GM21423 (cell line): Measurements from ENCODE around the gene P4HA1.

ENCODE experiments used
- ATAC-seq: cut with Tn5 transposase; IDR thresholded peaks from one replicate; pipeline ENCODE4 v1.9.1; 2021; ENCODE audit warnings: mild to moderate bottlenecking, moderate library complexity; ENCODE audit not compliant: unreplicated experiment

Gene P4HA1

DNA sequence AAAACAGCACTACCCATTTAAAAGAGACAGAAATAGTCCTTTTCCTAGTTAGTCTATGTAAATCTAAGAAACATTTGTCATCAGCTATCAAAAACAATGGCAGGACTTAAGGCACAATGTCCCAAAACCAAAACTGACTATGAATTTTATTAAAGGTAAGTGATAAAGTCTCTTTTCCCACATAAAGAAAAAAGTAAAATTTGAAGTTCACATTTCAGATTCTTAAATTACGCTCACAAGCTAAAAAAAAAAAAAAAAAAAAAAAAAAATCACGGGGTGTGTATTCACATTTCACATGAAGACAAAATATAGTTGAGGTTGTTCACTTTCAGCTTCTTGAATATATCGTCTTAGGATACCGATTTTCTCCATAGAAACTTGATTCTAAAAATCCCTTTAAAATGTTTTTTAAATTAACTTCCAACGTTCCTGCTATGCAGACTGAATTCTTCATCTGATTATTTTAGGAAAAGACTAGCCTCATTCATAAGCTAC, 1.6 kb downstream of the P4HA1 start:
- ATAC-seq: no peak

DNA sequence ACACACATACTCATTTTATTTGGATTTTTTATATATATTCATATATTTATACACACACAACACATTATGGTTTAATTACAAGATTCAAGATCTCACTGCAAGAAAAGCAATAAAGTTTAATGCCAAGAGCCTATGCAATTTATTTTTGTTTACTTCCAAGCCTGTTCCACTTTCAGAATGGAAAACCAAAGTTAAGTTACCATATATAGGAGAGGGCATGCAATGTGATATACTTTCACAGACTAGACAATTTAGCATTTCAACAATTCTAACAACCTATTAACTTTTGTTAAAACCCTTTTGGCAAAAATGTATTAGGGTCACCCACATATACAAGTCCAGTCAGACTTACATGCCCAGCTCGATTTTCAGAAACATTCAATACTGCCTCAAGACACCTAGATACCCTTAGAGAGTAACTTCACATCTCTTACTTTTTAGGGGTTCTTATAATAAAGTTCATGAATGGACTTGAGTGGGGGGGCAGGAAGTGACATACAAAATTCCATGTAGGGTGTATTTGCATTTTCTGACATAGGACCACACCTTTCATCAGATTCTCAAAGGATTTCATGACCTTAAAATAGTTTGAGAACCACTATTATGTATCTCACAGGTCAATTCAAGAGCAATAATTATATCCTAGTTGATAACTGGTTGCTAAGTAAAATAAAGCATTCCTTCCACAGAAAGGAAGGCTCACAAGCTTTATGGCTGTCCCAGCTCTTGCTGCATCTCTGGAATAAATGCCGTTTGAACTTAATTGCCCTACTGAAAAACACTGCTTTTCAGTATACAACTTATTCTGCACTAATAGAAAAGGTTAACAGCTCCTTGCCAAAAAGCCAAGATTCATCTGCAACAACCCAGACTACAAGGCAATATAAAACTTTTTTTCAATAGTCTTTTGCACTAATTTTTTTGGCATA, 2.5 kb downstream of the P4HA1 start:
- ATAC-seq: no peak

- no peak for ATAC-seq
These were observed 3.8 kb downstream of the P4HA1 start for GRCh38 chr10:73092830-73093229.

DNA sequence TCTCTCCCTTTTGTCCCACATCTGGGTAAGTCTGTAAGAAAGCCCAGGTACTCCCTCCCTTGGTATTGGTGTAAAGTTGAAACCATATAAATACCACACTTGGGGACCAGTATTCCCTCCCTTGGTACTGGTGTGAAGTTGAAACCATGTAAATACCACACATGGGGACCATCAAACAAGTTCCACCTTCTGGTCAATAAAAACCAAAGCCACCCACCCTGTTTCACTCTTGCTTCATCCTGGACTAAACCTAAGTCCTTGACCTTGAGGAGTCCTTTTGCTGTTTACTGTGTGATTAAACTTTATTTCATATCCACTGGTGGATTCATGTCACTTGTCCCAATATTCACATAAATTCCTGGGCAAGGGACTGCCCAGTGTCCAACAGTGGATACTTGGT, 8.4 kb downstream of the P4HA1 start:
- no peak for ATAC-seq

GRCh38 chr10:73086816-73087215, 9.8 kb downstream of the P4HA1 start:
- no peak for ATAC-seq

GRCh38 chr10:73084209-73084608, 12.5 kb downstream of the P4HA1 start:
- ATAC-seq: no peak

DNA sequence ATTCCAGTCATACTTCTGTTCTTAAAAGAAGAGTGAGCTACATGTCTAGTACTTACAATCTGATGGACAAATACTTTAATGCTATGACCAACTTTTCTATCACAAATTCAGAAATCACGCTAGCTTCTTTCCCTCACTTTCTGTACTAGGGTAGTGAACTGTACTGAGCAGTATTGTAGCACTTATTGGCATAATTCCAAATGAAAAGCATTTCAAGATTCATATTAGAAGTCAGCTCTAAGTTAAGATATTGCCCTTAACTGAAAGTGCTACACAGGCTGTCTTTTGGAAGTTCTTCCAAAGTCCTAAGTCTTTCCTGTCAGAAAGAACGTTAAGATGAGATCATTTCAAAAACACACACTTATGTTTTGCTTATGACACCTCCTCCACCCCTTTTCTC, 13.4 kb downstream of the P4HA1 start:
- ATAC-seq: no peak

- peak; percentile 69 for ATAC-seq
These were observed 16.7 kb downstream of the P4HA1 start for GRCh38 chr10:73079779-73080541.

GRCh38 chr10:73076360-73077183, 20.1 kb downstream of the P4HA1 start:
- no peak for ATAC-seq

GRCh38 chr10:73075829-73076228, 20.8 kb downstream of the P4HA1 start:
- ATAC-seq: no peak

DNA sequence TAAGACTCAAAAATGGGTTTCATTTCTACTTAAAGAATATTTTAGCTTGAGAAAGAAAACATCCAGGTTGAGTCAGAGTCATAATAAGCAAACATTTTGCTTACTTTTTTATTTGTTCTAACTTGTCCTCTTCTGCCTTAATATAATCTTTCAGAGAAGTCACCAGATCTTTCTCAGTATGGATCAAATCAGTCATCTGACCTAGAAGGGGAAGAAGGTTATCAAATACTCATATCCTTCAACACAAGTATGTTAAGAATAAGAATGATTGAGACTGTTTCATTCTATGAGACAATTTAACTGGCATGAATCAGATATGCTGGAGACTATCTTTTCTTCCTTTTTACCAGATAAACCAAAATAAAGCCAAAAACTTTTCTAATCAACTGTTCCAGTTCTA, 23.0 kb downstream of the P4HA1 start:
- ATAC-seq: no peak

- no peak for ATAC-seq
These were observed 31.2 kb downstream of the P4HA1 start for GRCh38 chr10:73065441-73065840.

DNA sequence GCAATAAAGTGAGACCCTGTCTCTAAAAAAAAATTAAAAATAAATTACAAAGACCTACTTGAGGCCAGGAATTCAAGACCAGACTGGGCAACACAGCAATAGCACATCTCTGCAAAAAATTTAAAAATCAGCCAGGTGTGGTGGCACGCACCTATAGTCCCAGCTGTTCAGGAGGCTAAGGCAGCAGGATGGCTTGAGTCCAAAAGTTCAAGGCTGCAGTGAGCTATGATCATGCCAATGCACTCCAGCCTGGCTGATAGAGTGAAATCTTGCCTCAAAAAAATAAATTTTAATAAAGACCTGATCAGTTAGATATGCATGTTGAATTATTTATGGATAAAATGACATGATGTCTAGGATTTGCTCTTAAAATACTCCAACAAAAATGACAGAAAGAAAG, 34.9 kb downstream of the P4HA1 start:
- no peak for ATAC-seq

- no peak for ATAC-seq
These were observed 35.7 kb downstream of the P4HA1 start for GRCh38 chr10:73060738-73061635.

GRCh38 chr10:73060173-73060572, 36.5 kb downstream of the P4HA1 start:
- ATAC-seq: no peak

- ATAC-seq: no peak
These were observed 38.5 kb downstream of the P4HA1 start for GRCh38 chr10:73058057-73058591.

GRCh38 chr10:73054286-73054685, 42.4 kb downstream of the P4HA1 start:
- peak; percentile 93 for ATAC-seq

DNA sequence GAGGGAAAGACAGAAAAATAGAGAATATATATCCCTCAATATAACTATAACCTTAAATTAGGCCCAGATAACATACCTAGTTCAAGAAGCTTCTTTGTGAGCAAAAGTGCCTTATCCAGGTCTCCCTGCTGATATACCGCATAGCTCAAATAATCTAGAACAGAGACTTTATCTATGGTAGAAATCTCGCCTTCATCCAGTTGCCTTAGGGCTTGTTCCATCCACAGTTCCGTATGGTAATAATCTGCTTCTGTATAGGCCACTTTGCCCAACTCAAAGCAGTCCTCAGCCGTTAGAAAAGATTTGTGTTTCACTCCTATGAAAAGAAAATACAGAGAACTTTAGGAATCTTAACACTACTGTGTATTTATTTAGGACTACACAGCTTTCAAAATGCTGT, 43.4 kb downstream of the P4HA1 start:
- no peak for ATAC-seq

DNA sequence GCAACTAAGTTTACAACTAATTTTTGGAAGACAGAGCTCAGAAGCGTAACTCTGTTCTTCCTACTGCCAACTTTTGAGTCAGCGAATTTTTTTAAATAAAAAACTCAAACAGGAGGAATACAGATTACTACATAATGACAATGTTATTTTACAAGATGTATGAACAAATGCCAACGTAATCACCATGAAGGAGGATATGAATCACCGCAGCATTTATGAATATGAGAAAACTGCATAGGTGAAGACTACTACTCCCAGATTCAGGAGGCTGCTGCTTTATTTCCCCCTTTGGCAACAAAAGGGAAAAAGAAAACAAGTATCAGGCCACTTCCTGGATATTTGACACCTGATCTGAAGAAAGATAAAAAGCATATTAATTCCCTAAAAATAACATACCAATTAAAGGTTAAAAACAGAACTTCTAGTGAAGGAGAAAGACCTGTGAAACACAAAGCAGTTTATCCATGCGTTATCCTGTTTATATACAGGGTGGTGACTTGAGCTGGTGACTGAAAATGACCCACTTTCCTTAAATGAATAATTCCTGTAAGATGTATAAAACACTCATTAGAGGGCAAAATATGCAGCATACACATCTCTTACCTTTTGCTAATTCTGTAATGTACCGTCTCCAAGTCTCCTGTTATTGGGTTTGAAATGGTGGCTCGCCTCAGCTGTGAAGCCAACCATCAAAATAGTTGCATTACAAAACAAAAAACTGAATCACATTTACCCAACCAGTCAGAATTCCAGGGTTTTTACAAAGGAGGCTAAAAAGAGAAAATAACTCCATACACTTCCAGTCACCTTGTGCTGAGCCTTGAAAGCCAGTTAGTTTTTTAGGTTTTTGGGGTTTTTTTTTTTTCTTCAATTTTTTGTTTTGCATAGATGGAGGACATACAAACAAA, 52.0 kb downstream of the P4HA1 start:
- ATAC-seq: no peak
